Measurements from ENCODE around the gene CLRN2. TPM values are rescaled to one million over a fixed set of nuclear protein-coding genes. Genes with fewer than 3 reads are reported as not detected.

Gene CLRN2
- total and polyA plus RNA-seq, 10 of the 15 experiments (the other 5 are each of a cell fraction or from before 2014, with no cell fraction given): not detected

GRCh38 chr4:17500574-17500973, 14.4 kb upstream of the CLRN2 start:
- SMC1A ChIA-PET (ENCODE audit: uncharacterized antibody, unreplicated experiment): no interaction called here
- no peaks in the 10 kb centered on the region for H3K79me2 ChIP-seq (ENCODE audit: control insufficient read depth, insufficient read depth, low read length)
- no peaks in the 10 kb centered on the region for H3K9me3 ChIP-seq (replicated peaks; ENCODE audit: control insufficient read depth, insufficient read depth, low read length)
- CTCF ChIA-PET: no interaction called here
- no peak for DNase-seq (ENCODE audit: low read depth, low spot score)
- no peak overlapping the region for H3K27ac ChIP-seq (ENCODE audit: control insufficient read depth, insufficient read depth)
- H3K4me2 ChIP-seq (ENCODE audit: control insufficient read depth, insufficient read depth): no peak overlapping the region
- RAD21 ChIA-PET (ENCODE audit: unreplicated experiment): no interaction called here
- BruUV-seq (replicated peaks): no TSS peak
- POLR2A ChIA-PET: no interaction called here
- no peak; the same call in 2 of the 3 replicates for ATAC-seq
- in situ Hi-C loops (cut with MboI): no loop called here
- intact Hi-C loops (cut with micrococcal nuclease; ENCODE audit: unreplicated experiment): no loop called here
- no peak overlapping the region for H3K9ac ChIP-seq (ENCODE audit: control insufficient read depth, insufficient read depth, low read length)
- H3K27me3 ChIP-seq (replicated peaks in 1 of 2; ENCODE audit: control insufficient read depth in 2 of 2, insufficient read depth in 2 of 2, low read length in 1 of 2): no peaks in the 10 kb centered on the region
- no peak for FAIRE-seq
- H3K4me3 ChIP-seq: no peak overlapping the region
- H3K36me3 ChIP-seq (ENCODE audit: control insufficient read depth in 2 of 2, insufficient read depth in 2 of 2, low read length in 1 of 2): peaks cover 0 to 5% of the 10 kb centered on the region in 2 experiments; a peak in 1 of 4 replicates
- TF ChIP-seq RAD51 (IDR thresholded peaks at IDR 0.05) (no peak), WRNIP1 (IDR thresholded peaks at IDR 0.05; ENCODE audit: borderline replicate concordance, low read depth, low read length) (no peak), E2F8 (IDR thresholded peaks at IDR 0.05; ENCODE audit: low read depth, partially characterized antibody) (no peak), TCF7 (IDR thresholded peaks at IDR 0.05; ENCODE audit: borderline replicate concordance) (no peak), ZBTB33 (IDR thresholded peaks at IDR 0.05) (no peak), ZBED1 (IDR thresholded peaks at IDR 0.05; ENCODE audit: borderline replicate concordance) (no peak), PML (IDR thresholded peaks at IDR 0.05; ENCODE audit: low read length) (no peak), CEBPZ (IDR thresholded peaks at IDR 0.05; ENCODE audit: low read depth, low read length) (no peak), CHD1 (IDR thresholded peaks at IDR 0.05; ENCODE audit: low read depth, low read length) (no peak), PBX3 (IDR thresholded peaks at IDR 0.05; ENCODE audit: insufficient replicate concordance, low read depth, low read length) (no peak), FOXK2 (IDR thresholded peaks at IDR 0.05) (no peak), BCL11A (IDR thresholded peaks at IDR 0.05; ENCODE audit: low read depth, low read length) (no peak), POLR2A (IDR thresholded peaks at IDR 0.05; ENCODE audit: low read depth, low read length) (no peak), CTCF (IDR thresholded peaks at IDR 0.05 in 2 of 3, conservative IDR thresholded peaks at IDR 0.05 in 1 of 3; ENCODE audit: control insufficient read depth in 2 of 3, extremely low read depth in 1 of 3, insufficient read depth in 1 of 3, low read depth in 3 of 3, low read length in 3 of 3) (no peak), SP1 (IDR thresholded peaks at IDR 0.05; ENCODE audit: low read depth, low read length) (no peak), ZNF207 (IDR thresholded peaks at IDR 0.05; ENCODE audit: borderline replicate concordance) (no peak)
- H2AFZ ChIP-seq (ENCODE audit: control insufficient read depth, low read depth, low read length): no peak overlapping the region
- no peaks in the 10 kb centered on the region for H3K4me1 ChIP-seq (ENCODE audit: control insufficient read depth, insufficient read depth, low read length)
- no peaks in the 10 kb centered on the region for H4K20me1 ChIP-seq (ENCODE audit: control insufficient read depth, insufficient read depth)

All from GM12878 (cell line).